HepG2 (cell line): ENCODE measurements around the gene NEK8. TPM values are rescaled to one million over a fixed set of nuclear protein-coding genes. Genes with fewer than 3 reads are reported as not detected.

Experiments
- ATAC-seq: fragments of 200-7000 bp; cut with Tn5 transposase; 3 replicates; pipeline ENCODE4 v1.9.1; 2020; ENCODE audit warnings: mild to moderate bottlenecking, moderate library complexity
- BruUV-seq: library from RNA; stranded (reverse); fragments of 400-500 nt; replicated peaks from 2 replicates; lab custom pipeline; 2021; lab: Mats Ljungman, UMichigan
- CTCF ChIA-PET: fragments of 300-600 bp; formaldehyde crosslinking; extraction: SDS; loops from one replicate; lab custom pipeline; 2021; ENCODE audit warnings: low total read pairs, inconsistent platforms, low intra/inter-chr PET ratio; lab: Yijun Ruan, JAX
- POLR2A ChIA-PET: fragments of 350-600 bp; sonication (Branson Sonifier 250); formaldehyde crosslinking; loops from one replicate; lab custom pipeline; 2020; ENCODE audit warnings: antibody characterized with exemption, inconsistent platforms; lab: Yijun Ruan, JAX
- DNase-seq: peaks from one replicate; pipeline ENCODE4 v3.0.0-alpha.2; 2015; ENCODE audit warnings: low spot score
- FAIRE-seq: peaks from 3 replicates; lab custom pipeline; 2011; peaks lifted over from hg19 to GRCh38; lab: Jason Lieb, UNC
- H2AFZ ChIP-seq: one replicate; pipeline ENCODE4 v1.6.1; 2011; ENCODE audit warnings: low read length, inconsistent platforms
- H3K27ac ChIP-seq: fragments of 300-600 bp; 3 replicates; pipeline ENCODE4 v1.8.0; 2011; ENCODE audit warnings: mixed run types, mild to moderate bottlenecking, mixed read lengths, low read length, inconsistent platforms; ENCODE audit not compliant: insufficient read depth; ENCODE audit errors: extremely low read length
- H3K27me3 ChIP-seq, 2 experiments: fragments of 200-600 bp in 1 of 2; 2 replicates in 1 of 2; 3 replicates in 1 of 2; pipeline versions ENCODE4 v1.6.0 to v1.8.0; 2011; ENCODE audit warnings: low read length in 2 of 2, mild to moderate bottlenecking in 2 of 2, moderate library complexity in 2 of 2, inconsistent platforms in 1 of 2; ENCODE audit not compliant: insufficient read depth in 2 of 2, control insufficient read depth in 1 of 2
- H3K36me3 ChIP-seq, 2 experiments: fragments of 200-600 bp in 1 of 2; replicated peaks in 1 of 2; 2 replicates in 1 of 2; 3 replicates in 1 of 2; pipeline versions ENCODE4 v1.5.1 to v1.8.0; 2011; ENCODE audit warnings: low read length in 2 of 2, inconsistent platforms in 1 of 2; ENCODE audit not compliant: insufficient read depth in 2 of 2, control insufficient read depth in 1 of 2
- H3K4me1 ChIP-seq: 2 replicates; pipeline ENCODE4 v1.5.1; 2012; ENCODE audit warnings: low read length, inconsistent platforms; ENCODE audit not compliant: insufficient read depth
- H3K4me2 ChIP-seq: 2 replicates; pipeline ENCODE4 v1.6.0; 2011; ENCODE audit warnings: low read depth, low read length, inconsistent platforms
- H3K4me3 ChIP-seq, 3 experiments: fragments of 200-600 bp in 1 of 3; sonication (generic), shearing (Covaris generic) in 1 of 3; replicated peaks in 1 of 3; 2 replicates each; pipeline ENCODE4 v1.5.1; 2011 to 2016; ENCODE audit warnings: low read length in 3 of 3, inconsistent platforms in 2 of 3, low read depth in 2 of 3, mild to moderate bottlenecking in 2 of 3, control low read depth in 1 of 3, mixed read lengths in 1 of 3; ENCODE audit not compliant: insufficient read depth in 1 of 3
- H3K79me2 ChIP-seq: one replicate; pipeline ENCODE4 v1.6.1; 2011; ENCODE audit warnings: low read length, inconsistent platforms; ENCODE audit not compliant: insufficient read depth
- H3K9ac ChIP-seq: 2 replicates; pipeline ENCODE4 v1.6.0; 2011; ENCODE audit warnings: mild to moderate bottlenecking, low read depth, low read length, inconsistent platforms; ENCODE audit not compliant: insufficient read depth
- H3K9me3 ChIP-seq: 2 replicates; pipeline ENCODE4 v1.5.1; 2012; ENCODE audit warnings: mild to moderate bottlenecking, low read length
- H4K20me1 ChIP-seq: 2 replicates; pipeline ENCODE4 v1.6.0; 2011; ENCODE audit warnings: inconsistent platforms, mild to moderate bottlenecking, low read length, moderate library complexity; ENCODE audit not compliant: insufficient read depth
- AGO2 ChIP-seq: fragments of 200-400 bp; formaldehyde crosslinking; optimal IDR thresholded peaks from 2 replicates; pipeline ENCODE3; 2017; ENCODE audit warnings: mild to moderate bottlenecking, low read depth, low read length, moderate library complexity
- HNRNPL ChIP-seq: fragments of 200-400 bp; formaldehyde crosslinking; IDR thresholded peaks from 2 replicates; pipeline ENCODE4 v1.6.1; 2017; ENCODE audit warnings: mild to moderate bottlenecking, low read depth, low read length
- NFIC ChIP-seq: IDR thresholded peaks from 2 replicates; pipeline ENCODE4 v1.6.1; 2012; ENCODE audit warnings: mild to moderate bottlenecking, low read length, inconsistent platforms
- ZNF660 ChIP-seq: sonication (generic); formaldehyde crosslinking; IDR thresholded peaks from 2 replicates; pipeline ENCODE4 v1.5.1; 2020; ENCODE audit warnings: mild to moderate bottlenecking, low read depth, missing genetic modification reagents, borderline replicate concordance
- ZSCAN9 ChIP-seq: IDR thresholded peaks from 2 replicates; pipeline ENCODE4 v1.6.1; 2016; ENCODE audit warnings: borderline replicate concordance
- WGBS: methylation state at CpG from one replicate; pipeline ENCODE4 v1.1.6; 2017; ENCODE audit warnings: low lambda C conversion rate; 5-methylcytosine and 5-hydroxymethylcytosine counted together
- in situ Hi-C: cut with HindIII; loops from 2 replicates; pipeline ENCODE4 v1.10.0; 2017; ENCODE audit warnings: low pct_unique_long_range_greater_than_20kb; ENCODE audit not compliant: extremely low pct_ligation_motif_present
- intact Hi-C: fragments of 100-400 bp; cut with micrococcal nuclease; formaldehyde crosslinking; loops from one replicate; pipeline ENCODE4 v1.10.0; 2022; ENCODE audit not compliant: unreplicated experiment
- polyA plus RNA-seq, 8 experiments: library from polyadenylated mRNA; depleted of rRNA in 3 of 8; stranded (reverse) in 7 of 8; unstranded in 1 of 8; fragments of >200 nt; fragmentation: Illumina TruSeq in 4 of 8; extraction: Trizol in 4 of 8; gene quantifications; 2 replicates each; pipeline versions ENCODE4 v1.2.1 to v1.2.3, GENCODE V29; 2011 to 2016; ENCODE audit warnings: low read depth in 4 of 8, missing spikeins in 1 of 8, mixed read lengths in 1 of 8; ENCODE audit not compliant: insufficient read depth in 1 of 8
- total RNA-seq, 5 experiments: library from RNA; depleted of rRNA; stranded (reverse); fragments of >200 nt; fragmentation: Illumina TruSeq; extraction: Trizol; gene quantifications; 2 replicates each; pipeline ENCODE4 v1.2.3, GENCODE V29; 2016; ENCODE audit warnings: low read depth in 1 of 5
- TF ChIP-seq, protein P1 (sequence below): sonication (generic); formaldehyde crosslinking; IDR thresholded peaks from 2 replicates; pipeline ENCODE4 v1.4.0; 2020; ENCODE audit warnings: missing genetic modification reagents
- TF ChIP-seq, protein P2 (sequence below): sonication (generic); formaldehyde crosslinking; IDR thresholded peaks from 2 replicates; pipeline ENCODE4 v1.8.1; 2022; ENCODE audit warnings: mild to moderate bottlenecking, missing genetic modification reagents
- TF ChIP-seq, protein P3 (sequence below): sonication (generic); formaldehyde crosslinking; IDR thresholded peaks from 2 replicates; pipeline ENCODE4 v1.9.0; 2021; ENCODE audit warnings: missing genetic modification reagents, mild to moderate bottlenecking, borderline replicate concordance
- TF ChIP-seq, protein P4 (sequence below): sonication (generic); formaldehyde crosslinking; IDR thresholded peaks from 2 replicates; pipeline ENCODE4; 2020; ENCODE audit warnings: missing genetic modification reagents, mild to moderate bottlenecking, borderline replicate concordance
- TF ChIP-seq, protein P5 (sequence below): sonication (generic); formaldehyde crosslinking; conservative IDR thresholded peaks from 2 replicates; pipeline ENCODE4 v1.5.0; 2020; ENCODE audit warnings: missing genetic modification reagents
- TF ChIP-seq, protein P6 (sequence below): sonication (generic); formaldehyde crosslinking; IDR thresholded peaks from 2 replicates; pipeline ENCODE4 v1.4.0; 2020; ENCODE audit warnings: mild to moderate bottlenecking, missing genetic modification reagents

NEK8 gene
- total and polyA plus RNA-seq, 2 of the 13 experiments (the other 11 are each of a cell fraction or from before 2014, with no cell fraction given), result 5.8 to 13.5 TPM

DNA sequence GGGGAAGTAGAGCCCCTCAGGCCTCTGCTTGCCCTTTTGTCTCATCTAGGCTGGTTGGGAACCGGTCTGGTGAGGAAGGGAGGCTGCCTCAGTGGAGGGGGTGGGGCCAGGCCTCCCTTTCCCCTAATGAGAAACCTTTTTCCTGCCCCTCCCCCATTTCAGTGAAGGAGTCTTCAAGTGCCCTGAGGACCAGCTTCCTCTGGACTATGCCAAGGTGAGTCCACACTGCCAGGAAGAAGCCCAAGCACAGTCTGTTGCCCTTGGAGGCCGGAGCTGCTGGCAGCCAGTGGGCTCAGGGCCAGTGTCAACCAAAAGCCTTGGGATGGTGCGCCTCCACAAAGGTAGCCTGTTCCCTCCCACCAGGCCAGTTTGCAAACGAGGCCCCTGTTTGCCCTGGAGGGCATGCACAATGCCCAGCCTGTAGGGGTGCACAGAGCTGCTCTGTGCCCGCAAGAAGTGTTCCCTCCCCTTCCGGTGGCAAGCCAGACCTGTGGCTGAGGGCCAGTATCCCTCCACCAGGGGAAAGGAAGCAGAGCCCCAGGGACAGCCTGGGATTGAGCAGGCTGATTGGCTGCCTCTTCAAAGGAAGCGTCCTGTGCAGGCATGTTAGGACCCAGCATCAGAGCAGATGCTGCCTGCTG, 18.6 kb downstream of the NEK8 start:
- CTCF ChIA-PET, result interaction anchor here (1.3 to 1.4 kb wide), 2 partner anchors 20 to 100 kb away, joined by 4 read pairs; no protein-coding TSS in a partner anchor
- no TSS peak for BruUV-seq
- 95% methylated on average over 4 of the region's 7 CpGs for WGBS
- DNase-seq (no peak), ATAC-seq (no peak), FAIRE-seq (no peak)
- in situ Hi-C loops (loop anchor here (25.0 kb wide), 1 partner anchor 365 kb away; no protein-coding TSS in a partner anchor), intact Hi-C loops (no loop called here)
- POLR2A ChIA-PET, result interaction anchor here (12.3 kb wide), 1 partner anchor 20 kb away, joined by 590 read pairs; the partner anchor contains the start of genes NEK8 and TLCD1
- no peaks in the 10 kb centered on the region for H3K9me3 ChIP-seq
- H4K20me1 ChIP-seq, result peaks cover 52% of the 10 kb centered on the region
- 0 out of 6 replicates have a peak overlapping the region, but pooled peaks of 1 of the 3 experiments have one; percentile 93 for H3K4me3 ChIP-seq
- H3K4me2 ChIP-seq, result no peak overlapping the region; the same call in 1 of the 2 replicates
- no peak overlapping the region for H2AFZ ChIP-seq
- peaks cover 36 to 43% of the 10 kb centered on the region in 2 experiments for H3K36me3 ChIP-seq
- no peaks in the 10 kb centered on the region; a peak in 1 of 5 replicates for H3K27me3 ChIP-seq
- peak overlapping the region; percentile 95 for H3K27ac ChIP-seq
- H3K4me1 ChIP-seq, result peaks cover 60% of the 10 kb centered on the region
- peaks cover 33% of the 10 kb centered on the region for H3K79me2 ChIP-seq
- H3K9ac ChIP-seq, result no peak overlapping the region
- TF ChIP-seq, protein P1, sequence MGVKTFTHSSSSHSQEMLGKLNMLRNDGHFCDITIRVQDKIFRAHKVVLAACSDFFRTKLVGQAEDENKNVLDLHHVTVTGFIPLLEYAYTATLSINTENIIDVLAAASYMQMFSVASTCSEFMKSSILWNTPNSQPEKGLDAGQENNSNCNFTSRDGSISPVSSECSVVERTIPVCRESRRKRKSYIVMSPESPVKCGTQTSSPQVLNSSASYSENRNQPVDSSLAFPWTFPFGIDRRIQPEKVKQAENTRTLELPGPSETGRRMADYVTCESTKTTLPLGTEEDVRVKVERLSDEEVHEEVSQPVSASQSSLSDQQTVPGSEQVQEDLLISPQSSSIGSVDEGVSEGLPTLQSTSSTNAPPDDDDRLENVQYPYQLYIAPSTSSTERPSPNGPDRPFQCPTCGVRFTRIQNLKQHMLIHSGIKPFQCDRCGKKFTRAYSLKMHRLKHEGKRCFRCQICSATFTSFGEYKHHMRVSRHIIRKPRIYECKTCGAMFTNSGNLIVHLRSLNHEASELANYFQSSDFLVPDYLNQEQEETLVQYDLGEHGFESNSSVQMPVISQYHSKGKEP (CRISPR knock-in tag), result no peak
- TF ChIP-seq, protein P2, sequence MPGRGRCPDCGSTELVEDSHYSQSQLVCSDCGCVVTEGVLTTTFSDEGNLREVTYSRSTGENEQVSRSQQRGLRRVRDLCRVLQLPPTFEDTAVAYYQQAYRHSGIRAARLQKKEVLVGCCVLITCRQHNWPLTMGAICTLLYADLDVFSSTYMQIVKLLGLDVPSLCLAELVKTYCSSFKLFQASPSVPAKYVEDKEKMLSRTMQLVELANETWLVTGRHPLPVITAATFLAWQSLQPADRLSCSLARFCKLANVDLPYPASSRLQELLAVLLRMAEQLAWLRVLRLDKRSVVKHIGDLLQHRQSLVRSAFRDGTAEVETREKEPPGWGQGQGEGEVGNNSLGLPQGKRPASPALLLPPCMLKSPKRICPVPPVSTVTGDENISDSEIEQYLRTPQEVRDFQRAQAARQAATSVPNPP (CRISPR knock-in tag), result no peak
- TF ChIP-seq ZNF660 (CRISPR knock-in tag) (no peak), NFIC (no peak), AGO2 (peak; percentile 24), HNRNPL (peak; percentile 97), ZSCAN9 (CRISPR knock-in tag) (no peak)
- TF ChIP-seq, protein P3, sequence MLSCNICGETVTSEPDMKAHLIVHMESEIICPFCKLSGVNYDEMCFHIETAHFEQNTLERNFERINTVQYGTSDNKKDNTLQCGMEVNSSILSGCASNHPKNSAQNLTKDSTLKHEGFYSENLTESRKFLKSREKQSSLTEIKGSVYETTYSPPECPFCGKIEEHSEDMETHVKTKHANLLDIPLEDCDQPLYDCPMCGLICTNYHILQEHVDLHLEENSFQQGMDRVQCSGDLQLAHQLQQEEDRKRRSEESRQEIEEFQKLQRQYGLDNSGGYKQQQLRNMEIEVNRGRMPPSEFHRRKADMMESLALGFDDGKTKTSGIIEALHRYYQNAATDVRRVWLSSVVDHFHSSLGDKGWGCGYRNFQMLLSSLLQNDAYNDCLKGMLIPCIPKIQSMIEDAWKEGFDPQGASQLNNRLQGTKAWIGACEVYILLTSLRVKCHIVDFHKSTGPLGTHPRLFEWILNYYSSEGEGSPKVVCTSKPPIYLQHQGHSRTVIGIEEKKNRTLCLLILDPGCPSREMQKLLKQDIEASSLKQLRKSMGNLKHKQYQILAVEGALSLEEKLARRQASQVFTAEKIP (CRISPR knock-in tag), result no peak
- TF ChIP-seq, protein P4, sequence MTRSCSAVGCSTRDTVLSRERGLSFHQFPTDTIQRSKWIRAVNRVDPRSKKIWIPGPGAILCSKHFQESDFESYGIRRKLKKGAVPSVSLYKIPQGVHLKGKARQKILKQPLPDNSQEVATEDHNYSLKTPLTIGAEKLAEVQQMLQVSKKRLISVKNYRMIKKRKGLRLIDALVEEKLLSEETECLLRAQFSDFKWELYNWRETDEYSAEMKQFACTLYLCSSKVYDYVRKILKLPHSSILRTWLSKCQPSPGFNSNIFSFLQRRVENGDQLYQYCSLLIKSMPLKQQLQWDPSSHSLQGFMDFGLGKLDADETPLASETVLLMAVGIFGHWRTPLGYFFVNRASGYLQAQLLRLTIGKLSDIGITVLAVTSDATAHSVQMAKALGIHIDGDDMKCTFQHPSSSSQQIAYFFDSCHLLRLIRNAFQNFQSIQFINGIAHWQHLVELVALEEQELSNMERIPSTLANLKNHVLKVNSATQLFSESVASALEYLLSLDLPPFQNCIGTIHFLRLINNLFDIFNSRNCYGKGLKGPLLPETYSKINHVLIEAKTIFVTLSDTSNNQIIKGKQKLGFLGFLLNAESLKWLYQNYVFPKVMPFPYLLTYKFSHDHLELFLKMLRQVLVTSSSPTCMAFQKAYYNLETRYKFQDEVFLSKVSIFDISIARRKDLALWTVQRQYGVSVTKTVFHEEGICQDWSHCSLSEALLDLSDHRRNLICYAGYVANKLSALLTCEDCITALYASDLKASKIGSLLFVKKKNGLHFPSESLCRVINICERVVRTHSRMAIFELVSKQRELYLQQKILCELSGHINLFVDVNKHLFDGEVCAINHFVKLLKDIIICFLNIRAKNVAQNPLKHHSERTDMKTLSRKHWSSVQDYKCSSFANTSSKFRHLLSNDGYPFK (CRISPR knock-in tag), result no peak
- TF ChIP-seq, protein P5, sequence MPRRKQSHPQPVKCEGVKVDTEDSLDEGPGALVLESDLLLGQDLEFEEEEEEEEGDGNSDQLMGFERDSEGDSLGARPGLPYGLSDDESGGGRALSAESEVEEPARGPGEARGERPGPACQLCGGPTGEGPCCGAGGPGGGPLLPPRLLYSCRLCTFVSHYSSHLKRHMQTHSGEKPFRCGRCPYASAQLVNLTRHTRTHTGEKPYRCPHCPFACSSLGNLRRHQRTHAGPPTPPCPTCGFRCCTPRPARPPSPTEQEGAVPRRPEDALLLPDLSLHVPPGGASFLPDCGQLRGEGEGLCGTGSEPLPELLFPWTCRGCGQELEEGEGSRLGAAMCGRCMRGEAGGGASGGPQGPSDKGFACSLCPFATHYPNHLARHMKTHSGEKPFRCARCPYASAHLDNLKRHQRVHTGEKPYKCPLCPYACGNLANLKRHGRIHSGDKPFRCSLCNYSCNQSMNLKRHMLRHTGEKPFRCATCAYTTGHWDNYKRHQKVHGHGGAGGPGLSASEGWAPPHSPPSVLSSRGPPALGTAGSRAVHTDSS (CRISPR knock-in tag), result no peak
- TF ChIP-seq, protein P6, sequence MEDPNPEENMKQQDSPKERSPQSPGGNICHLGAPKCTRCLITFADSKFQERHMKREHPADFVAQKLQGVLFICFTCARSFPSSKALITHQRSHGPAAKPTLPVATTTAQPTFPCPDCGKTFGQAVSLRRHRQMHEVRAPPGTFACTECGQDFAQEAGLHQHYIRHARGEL (CRISPR knock-in tag), result no peak
